ENCODE data around the gene CDH23. TPM values are rescaled to one million over a fixed set of nuclear protein-coding genes. Genes with fewer than 3 reads are reported as not detected.

CDH23 gene
- polyA plus RNA-seq, 1 donor from 2014 or later: 6.6 TPM

DNA sequence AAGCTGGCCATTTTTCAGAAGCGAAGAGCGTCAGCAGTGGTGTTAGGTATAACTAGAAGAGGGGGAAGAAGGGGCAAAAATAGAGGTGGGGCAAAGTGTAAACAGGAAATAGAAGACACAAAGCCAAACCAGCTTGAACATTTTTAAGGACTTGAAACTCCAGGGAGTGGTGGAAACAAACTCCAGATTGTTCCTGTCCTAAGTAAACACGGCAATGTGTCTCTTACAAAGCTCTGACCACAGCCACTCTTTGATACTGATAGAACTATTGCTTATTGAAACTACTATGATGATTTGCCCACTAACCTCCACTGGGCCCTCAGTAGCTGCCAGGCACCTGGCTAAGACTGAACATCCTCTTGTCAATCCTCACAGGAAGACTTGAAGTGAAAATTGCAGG, 20.8 kb upstream of the CDH23 start:
- TF ChIP-seq, protein P1, sequence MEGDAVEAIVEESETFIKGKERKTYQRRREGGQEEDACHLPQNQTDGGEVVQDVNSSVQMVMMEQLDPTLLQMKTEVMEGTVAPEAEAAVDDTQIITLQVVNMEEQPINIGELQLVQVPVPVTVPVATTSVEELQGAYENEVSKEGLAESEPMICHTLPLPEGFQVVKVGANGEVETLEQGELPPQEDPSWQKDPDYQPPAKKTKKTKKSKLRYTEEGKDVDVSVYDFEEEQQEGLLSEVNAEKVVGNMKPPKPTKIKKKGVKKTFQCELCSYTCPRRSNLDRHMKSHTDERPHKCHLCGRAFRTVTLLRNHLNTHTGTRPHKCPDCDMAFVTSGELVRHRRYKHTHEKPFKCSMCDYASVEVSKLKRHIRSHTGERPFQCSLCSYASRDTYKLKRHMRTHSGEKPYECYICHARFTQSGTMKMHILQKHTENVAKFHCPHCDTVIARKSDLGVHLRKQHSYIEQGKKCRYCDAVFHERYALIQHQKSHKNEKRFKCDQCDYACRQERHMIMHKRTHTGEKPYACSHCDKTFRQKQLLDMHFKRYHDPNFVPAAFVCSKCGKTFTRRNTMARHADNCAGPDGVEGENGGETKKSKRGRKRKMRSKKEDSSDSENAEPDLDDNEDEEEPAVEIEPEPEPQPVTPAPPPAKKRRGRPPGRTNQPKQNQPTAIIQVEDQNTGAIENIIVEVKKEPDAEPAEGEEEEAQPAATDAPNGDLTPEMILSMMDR (IDR thresholded peaks at IDR 0.05; ENCODE audit: poor library complexity, severe bottlenecking): no peak
- TF ChIP-seq, protein P2, sequence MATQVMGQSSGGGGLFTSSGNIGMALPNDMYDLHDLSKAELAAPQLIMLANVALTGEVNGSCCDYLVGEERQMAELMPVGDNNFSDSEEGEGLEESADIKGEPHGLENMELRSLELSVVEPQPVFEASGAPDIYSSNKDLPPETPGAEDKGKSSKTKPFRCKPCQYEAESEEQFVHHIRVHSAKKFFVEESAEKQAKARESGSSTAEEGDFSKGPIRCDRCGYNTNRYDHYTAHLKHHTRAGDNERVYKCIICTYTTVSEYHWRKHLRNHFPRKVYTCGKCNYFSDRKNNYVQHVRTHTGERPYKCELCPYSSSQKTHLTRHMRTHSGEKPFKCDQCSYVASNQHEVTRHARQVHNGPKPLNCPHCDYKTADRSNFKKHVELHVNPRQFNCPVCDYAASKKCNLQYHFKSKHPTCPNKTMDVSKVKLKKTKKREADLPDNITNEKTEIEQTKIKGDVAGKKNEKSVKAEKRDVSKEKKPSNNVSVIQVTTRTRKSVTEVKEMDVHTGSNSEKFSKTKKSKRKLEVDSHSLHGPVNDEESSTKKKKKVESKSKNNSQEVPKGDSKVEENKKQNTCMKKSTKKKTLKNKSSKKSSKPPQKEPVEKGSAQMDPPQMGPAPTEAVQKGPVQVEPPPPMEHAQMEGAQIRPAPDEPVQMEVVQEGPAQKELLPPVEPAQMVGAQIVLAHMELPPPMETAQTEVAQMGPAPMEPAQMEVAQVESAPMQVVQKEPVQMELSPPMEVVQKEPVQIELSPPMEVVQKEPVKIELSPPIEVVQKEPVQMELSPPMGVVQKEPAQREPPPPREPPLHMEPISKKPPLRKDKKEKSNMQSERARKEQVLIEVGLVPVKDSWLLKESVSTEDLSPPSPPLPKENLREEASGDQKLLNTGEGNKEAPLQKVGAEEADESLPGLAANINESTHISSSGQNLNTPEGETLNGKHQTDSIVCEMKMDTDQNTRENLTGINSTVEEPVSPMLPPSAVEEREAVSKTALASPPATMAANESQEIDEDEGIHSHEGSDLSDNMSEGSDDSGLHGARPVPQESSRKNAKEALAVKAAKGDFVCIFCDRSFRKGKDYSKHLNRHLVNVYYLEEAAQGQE (IDR thresholded peaks at IDR 0.05; ENCODE audit: borderline replicate concordance): no peak
- TF ChIP-seq EZH2 (IDR thresholded peaks at IDR 0.05; ENCODE audit: borderline replicate concordance, insufficient read depth, low read length, poor library complexity, severe bottlenecking) (no peak), MXI1 (conservative IDR thresholded peaks at IDR 0.05; ENCODE audit: poor library complexity, severe bottlenecking) (no peak), TAF1 (IDR thresholded peaks at IDR 0.05; ENCODE audit: low read depth) (no peak), POLR2AphosphoS5 (IDR thresholded peaks at IDR 0.05) (no peak), RAD21 (conservative IDR thresholded peaks at IDR 0.05) (no peak), SMC3 (conservative IDR thresholded peaks at IDR 0.05; ENCODE audit: poor library complexity) (no peak), EP300 (conservative IDR thresholded peaks at IDR 0.05; ENCODE audit: poor library complexity, severe bottlenecking) (no peak)
- Histone ChIP-seq H3K9me2 (ENCODE audit: insufficient read depth, low read length) (no peaks in the 10 kb centered on the region), H2AFZ (ENCODE audit: low read depth, low read length) (no peak overlapping the region), H3K4me3 (ENCODE audit: low read length) (no peak overlapping the region), H3K27ac (ENCODE audit: low read length) (no peak overlapping the region), H3K79me2 (replicated peaks; ENCODE audit: insufficient read depth, low read length) (no peaks in the 10 kb centered on the region), H4K20me1 (ENCODE audit: insufficient read depth) (no peaks in the 10 kb centered on the region), H3K36me3 (ENCODE audit: insufficient read depth, low read length) (no peaks in the 10 kb centered on the region), H3K27me3 (ENCODE audit: insufficient read depth, low read depth, low read length) (no peaks in the 10 kb centered on the region), H3K9ac (ENCODE audit: low read length) (no peak overlapping the region), H3K4me2 (ENCODE audit: low read length) (no peak overlapping the region), H3K9me3 (ENCODE audit: low read length) (no peaks in the 10 kb centered on the region), H3F3A (ENCODE audit: insufficient read depth, low read length, poor library complexity, severe bottlenecking) (no peaks in the 10 kb centered on the region)

DNA sequence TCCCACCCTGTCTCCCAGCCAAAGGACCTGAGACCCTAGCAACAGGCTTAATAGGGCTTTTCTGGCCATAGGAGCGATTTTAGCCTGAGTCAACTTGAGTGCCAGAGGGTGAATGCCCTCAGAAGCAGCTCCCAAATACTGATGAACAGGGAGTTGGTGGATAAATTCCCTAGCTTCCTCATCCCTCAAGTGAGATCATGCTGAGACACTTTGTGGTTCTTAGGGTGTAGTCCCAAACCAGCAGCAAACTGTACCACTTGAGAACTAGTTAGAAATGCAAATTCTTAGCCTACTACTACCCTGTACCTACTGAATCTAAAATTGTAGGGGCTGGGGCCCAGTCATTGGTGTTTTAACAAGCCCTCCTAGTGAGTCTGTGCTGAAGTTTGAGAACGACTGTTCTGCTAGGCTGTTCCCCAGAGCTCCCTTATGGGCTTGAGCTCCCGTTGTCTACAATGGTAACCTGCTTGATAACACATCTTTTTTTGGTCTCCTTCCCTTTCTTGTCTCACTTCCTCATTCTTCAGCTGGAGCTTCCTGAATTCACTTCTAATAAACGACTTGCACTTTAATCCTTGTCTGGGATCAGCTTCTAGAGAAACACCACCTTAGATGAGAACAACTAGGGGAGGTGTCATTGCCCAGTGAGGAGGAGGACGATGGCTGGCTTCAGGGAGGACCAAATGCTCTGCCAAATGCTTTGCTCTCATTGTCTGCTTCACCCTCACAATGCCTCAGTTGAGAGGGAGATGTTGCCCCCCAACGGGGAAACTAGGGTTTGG, 18.2 kb upstream of the CDH23 start:
- Histone ChIP-seq H3K4me2 (ENCODE audit: low read length) (no peak overlapping the region), H3K9me2 (ENCODE audit: insufficient read depth, low read length) (no peaks in the 10 kb centered on the region), H4K20me1 (ENCODE audit: insufficient read depth) (no peaks in the 10 kb centered on the region), H3K27me3 (ENCODE audit: insufficient read depth, low read depth, low read length) (no peaks in the 10 kb centered on the region), H3K9ac (ENCODE audit: low read length) (no peak overlapping the region), H3K9me3 (ENCODE audit: low read length) (no peaks in the 10 kb centered on the region), H3K79me2 (replicated peaks; ENCODE audit: insufficient read depth, low read length) (no peaks in the 10 kb centered on the region), H2AFZ (ENCODE audit: low read depth, low read length) (no peak overlapping the region), H3K36me3 (ENCODE audit: insufficient read depth, low read length) (no peaks in the 10 kb centered on the region), H3K4me3 (ENCODE audit: low read length) (no peak overlapping the region), H3F3A (ENCODE audit: insufficient read depth, low read length, poor library complexity, severe bottlenecking) (no peaks in the 10 kb centered on the region), H3K27ac (ENCODE audit: low read length) (no peak overlapping the region)
- TF ChIP-seq TAF1 (IDR thresholded peaks at IDR 0.05; ENCODE audit: low read depth) (no peak), EZH2 (IDR thresholded peaks at IDR 0.05; ENCODE audit: borderline replicate concordance, insufficient read depth, low read length, poor library complexity, severe bottlenecking) (no peak), RAD21 (conservative IDR thresholded peaks at IDR 0.05) (no peak)
- TF ChIP-seq, protein P2 (IDR thresholded peaks at IDR 0.05; ENCODE audit: borderline replicate concordance): no peak

All from neural cell (in vitro differentiated cells).